NCI-H510A (cell line): ENCODE data around the gene EML6.
"Not testable (repeated sequence)": the region's sequence is repeated elsewhere in the genome, so short reads cannot be mapped to it uniquely, and the experiment has no call there.

Experiments used
- DNase-seq: peaks from one replicate; lab custom pipeline; 2025; lab: John Stamatoyannopoulos, UW

Gene EML6

DNA sequence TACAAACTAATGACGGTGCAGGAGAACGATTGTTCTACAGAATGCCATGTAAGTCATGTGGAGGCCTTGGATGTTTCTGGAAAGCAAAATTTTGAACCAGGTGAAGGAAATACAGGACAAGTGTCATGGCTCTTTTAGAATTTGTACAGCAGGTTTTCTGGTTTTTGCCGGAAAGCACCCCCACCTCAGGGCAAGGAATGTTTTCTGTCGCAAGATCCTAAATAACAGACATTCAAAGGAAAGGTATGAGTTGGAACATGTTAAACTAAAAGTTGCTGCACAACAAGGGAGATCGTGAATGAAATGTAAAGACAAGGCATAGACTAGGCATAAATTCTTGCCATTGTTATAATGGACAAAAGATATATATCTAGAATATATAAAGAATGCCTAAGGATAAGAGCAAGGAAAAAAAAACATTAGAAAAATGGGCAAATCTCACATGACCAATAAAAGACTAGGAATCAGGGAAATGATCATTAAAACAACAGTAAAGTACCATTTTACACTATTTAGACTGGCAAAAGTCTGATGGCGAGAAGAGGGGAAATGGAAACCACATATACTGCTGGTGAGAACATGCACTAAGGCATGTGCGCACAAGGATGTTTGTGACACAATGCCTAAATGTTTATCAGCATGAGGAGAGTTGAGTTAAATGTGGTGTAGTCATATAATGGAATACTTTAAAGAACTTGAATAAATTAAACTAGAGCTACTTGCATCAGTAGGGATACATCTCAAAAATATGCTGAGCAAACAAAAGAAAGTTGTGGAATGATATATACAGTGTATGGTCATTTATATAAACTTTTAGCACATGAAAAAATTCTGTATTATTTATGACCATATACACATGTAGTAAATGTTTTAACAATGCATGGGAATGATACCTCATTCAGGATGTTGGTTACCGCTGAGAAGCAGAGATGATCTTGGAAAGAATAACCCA is 127.0 kb downstream of the EML6 start:
- no peak for DNase-seq

DNA sequence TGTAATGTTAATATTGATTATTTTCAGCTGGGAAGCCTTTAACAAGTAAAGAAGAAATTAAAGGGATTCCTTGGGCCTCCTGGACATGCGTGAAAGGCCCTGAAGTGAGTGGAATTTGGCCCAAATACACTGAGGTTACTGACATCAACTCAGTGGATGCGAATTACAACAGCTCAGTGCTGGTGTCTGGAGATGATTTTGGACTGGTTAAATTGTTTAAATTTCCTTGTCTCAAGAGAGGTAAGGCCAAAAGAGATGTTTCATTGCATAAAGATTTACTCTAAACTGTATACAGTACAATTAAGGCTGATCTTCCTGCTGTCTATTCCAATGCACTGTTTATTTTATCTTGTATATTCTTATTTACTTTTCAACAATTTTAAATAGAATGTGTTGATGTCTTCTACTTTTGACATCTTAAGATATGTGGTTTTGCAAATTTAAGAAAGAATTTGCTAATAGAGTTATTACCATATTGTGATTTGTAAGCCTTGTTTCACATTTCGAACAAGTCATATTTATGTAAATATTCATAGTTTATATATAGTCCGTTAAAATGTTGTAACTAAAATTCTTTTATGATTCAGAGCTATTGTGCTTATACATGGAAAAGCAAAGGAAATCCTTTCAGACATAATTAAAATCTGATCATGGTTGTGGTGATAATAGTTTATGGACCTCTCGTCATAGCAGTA is 130.3 kb downstream of the EML6 start:
- no peak for DNase-seq

DNA sequence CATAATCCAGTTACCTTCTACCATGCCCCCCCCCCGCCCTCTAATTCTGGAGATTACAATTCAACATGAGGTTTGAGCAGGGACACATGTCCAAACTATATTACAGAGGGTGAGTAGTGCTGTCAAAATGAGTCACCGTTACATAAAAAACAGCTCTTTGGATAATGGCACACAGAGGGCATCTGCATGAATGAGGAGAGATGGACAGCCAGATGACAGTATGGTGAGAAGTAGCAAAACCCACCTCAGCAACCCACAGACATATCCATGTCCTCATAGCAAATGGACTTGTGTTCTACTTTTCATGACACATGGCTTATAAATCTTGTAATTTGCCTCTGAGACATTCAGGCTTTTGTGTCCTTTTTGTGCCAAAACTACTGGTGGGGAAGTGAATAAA is 132.0 kb downstream of the EML6 start:
- no peak for DNase-seq

DNA sequence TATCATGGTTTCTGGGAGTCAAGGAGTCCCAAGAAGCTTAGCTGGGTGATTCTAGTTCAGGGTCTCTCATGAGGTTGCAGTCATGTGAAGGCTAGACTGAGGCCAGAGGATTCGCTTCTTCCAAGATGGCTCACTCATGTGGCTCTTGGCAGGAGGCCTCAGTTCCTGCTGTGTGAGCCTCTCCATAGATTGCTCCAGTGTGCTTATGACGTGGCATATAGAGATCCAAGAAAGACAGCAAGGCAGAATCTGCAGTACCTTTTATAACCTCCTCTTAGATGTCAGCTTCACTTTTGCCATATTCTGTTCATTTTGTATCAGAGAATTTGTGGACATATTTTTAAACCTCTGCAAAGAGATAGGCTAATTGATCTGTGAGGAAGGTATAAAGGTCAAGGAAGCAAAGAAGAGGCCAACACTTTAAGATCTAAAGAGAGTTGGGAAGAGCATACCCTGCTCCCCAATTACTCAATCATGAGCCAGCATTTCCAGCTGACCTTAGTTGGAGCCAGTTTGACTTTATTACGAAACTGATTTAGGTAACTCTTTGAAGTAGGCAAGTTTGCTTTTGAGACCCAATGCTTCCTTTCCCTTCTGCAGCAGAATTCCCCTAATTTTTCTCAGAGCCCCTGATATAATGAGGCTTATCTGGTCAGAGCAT is 134.7 kb downstream of the EML6 start:
- DNase-seq: no peak

DNA sequence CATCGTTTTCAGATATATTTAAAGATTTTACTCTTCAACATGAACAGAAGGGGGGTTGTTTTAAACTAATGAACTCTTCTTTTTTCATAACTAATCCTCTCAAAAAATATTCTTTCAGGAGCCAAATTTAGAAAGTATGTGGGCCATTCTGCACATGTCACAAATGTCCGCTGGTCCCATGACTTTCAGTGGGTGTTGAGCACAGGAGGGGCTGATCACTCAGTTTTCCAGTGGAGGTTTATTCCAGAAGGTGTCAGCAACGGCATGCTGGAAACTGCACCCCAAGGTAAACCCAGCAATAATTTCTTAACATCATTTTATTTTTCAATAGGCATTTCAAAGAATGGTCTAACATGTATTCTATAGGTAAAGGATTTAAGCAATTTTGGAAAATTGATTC is 136.0 kb downstream of the EML6 start:
- no peak for DNase-seq

GRCh38 chr2:54859997-54860701 is 136.7 kb downstream of the EML6 start:
- no peak for DNase-seq

DNA sequence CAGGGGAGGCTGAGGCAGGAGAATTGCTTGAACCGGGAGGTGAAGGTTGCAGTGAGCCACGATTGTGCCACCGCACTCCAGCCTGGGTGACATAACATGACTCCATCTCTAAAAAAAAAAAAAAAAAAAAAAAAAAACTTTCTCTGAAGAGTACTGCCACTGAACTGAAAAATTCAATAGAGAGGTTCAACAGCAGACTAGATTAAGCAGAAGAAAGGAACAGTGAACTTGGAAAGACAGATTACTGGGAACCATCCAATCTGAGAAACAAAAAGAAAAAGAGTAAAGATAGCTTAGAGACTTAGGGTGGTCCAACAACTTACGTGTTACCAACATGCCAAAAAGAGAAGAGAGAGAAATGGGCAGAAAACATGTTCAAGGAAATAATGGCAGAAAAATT is 138.8 kb downstream of the EML6 start:
- DNase-seq: no peak

GRCh38 chr2:54862742-54863141 is 139.3 kb downstream of the EML6 start:
- no peak for DNase-seq

DNA sequence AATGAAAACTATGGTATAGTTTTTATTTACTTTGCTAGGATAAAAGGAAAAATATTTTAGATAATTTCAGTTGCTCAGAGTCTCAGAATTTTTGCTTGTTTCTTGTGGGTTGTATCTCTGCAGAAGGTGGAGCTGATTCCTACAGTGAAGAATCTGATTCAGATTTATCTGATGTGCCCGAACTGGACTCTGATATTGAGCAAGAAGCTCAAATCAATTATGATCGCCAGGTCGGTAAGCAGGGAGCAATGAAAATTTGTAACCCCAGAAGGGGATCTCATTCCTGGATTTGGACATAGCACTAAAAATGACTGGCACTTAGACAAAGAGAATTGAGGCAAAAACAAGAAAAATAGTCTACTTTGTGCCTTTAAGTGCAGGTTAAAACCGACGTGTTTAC is 140.2 kb downstream of the EML6 start:
- DNase-seq: no peak

GRCh38 chr2:54864096-54864495 is 140.6 kb downstream of the EML6 start:
- no peak for DNase-seq

- no peak for DNase-seq
Observed at GRCh38 chr2:54864727-54865126, 141.3 kb downstream of the EML6 start.

GRCh38 chr2:54866179-54866578 is 142.7 kb downstream of the EML6 start:
- no peak for DNase-seq

GRCh38 chr2:54866868-54867267 is 143.4 kb downstream of the EML6 start:
- no peak for DNase-seq

GRCh38 chr2:54867457-54867856 is 144.0 kb downstream of the EML6 start:
- DNase-seq: no peak

DNA sequence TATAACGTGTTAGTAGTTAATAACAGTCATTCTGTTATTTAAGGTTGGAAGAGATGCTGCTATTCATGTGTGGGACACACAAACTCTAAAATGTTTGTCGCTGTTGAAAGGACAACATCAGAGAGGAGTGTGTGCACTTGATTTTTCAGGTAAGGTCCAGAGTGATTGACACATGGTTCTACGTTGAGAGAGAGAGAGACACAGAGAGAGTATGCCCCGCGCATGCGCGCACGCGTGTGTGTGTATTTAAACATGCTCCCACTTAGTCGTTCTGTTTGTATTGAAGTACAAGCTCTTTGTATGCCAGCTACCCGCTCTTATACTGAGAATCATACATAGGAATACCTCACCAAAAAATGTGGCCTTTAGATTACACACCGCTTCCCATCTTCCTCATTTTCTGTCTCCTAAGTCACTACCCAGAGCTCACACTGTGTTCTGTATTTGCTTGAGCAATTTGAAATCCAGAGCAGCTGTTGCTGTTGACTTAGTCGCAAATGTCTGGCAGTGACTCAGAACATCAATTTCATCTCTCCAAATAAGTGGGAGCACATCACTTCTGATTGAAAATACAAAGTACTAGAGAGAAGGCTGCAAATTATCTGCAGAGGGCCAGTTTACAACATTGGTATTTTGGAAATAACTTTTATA is 148.1 kb downstream of the EML6 start:
- peak; percentile 63 for DNase-seq

GRCh38 chr2:54872780-54873179 is 149.3 kb downstream of the EML6 start:
- no peak for DNase-seq

DNA sequence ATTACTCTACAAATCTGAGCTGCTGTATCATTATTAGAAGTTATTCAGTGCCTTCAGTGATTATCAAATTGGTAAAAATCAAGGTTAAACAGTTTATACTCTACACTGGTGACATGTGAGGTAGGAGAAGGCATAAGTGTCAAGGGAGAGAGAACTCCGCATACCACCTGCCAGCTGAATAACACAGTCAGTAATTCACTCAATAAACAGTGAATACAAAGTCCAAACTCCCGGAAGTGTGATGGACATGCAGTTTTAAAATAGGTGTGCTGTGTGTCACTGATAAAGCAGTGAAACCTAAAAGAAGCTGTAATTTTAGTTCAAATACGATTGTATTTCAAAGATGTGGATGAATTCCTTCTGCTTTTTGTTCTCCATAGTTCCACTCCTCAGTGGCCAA is 149.8 kb downstream of the EML6 start:
- DNase-seq: not testable (repeated sequence)

DNA sequence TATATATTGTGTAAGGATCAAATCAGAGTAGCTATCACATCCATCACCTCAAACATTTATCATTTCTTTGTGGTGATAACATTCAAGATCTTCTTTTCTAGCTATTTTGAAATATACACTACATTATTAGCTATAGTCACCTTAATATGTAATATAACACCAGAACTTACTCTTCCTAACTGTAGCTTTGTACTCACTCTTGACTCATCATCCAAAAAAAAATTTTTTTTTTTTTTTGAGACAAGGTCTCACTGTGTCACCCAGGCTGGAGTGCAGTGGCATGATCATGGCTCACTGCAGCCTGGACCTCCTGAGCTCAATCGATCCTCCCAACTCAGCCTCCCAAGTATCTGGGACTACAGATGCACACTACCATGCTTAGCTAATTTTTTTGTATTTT is 153.3 kb downstream of the EML6 start:
- DNase-seq: no peak

- DNase-seq: no peak
Observed at GRCh38 chr2:54878182-54878581, 154.7 kb downstream of the EML6 start.

- no peak for DNase-seq
Observed at GRCh38 chr2:54879032-54879431, 155.6 kb downstream of the EML6 start.

GRCh38 chr2:54879598-54880332 is 156.3 kb downstream of the EML6 start:
- no peak for DNase-seq
